Effector memory CD4-positive, alpha-beta T cell (primary cell): ENCODE measurements around the gene SDCCAG8.

Experiments used
- DNase-seq, 3 donors: peaks; one replicate each; pipeline ENCODE4 v3.0.0-alpha.2; 2020
- H3K27ac ChIP-seq: 2 replicates; pipeline ENCODE4 v1.7.0; 2013; ENCODE audit warnings: mild to moderate bottlenecking, low read length, moderate library complexity; ENCODE audit not compliant: insufficient read depth, poor library complexity, severe bottlenecking
- H3K27me3 ChIP-seq: replicated peaks from 2 replicates; pipeline ENCODE4 v1.7.0; 2013; ENCODE audit warnings: mild to moderate bottlenecking, low read length; ENCODE audit not compliant: insufficient read depth, control insufficient read depth, poor library complexity, severe bottlenecking
- H3K36me3 ChIP-seq: 2 replicates; pipeline ENCODE4 v1.7.0; 2013; ENCODE audit warnings: mild to moderate bottlenecking, low read length, moderate library complexity; ENCODE audit not compliant: control insufficient read depth, insufficient read depth
- H3K4me1 ChIP-seq: 2 replicates; pipeline ENCODE4 v1.7.0; 2013; ENCODE audit warnings: low read length, mild to moderate bottlenecking; ENCODE audit not compliant: control insufficient read depth, insufficient read depth, poor library complexity, severe bottlenecking
- H3K4me3 ChIP-seq: 2 replicates; pipeline ENCODE4 v1.7.0; 2013; ENCODE audit warnings: low read length, low read depth, mild to moderate bottlenecking; ENCODE audit not compliant: insufficient read depth, poor library complexity, severe bottlenecking
- H3K9me3 ChIP-seq: 2 replicates; pipeline ENCODE4 v1.7.0; 2013; ENCODE audit warnings: mild to moderate bottlenecking, low read length, moderate library complexity; ENCODE audit not compliant: control insufficient read depth

The SDCCAG8 gene

DNA sequence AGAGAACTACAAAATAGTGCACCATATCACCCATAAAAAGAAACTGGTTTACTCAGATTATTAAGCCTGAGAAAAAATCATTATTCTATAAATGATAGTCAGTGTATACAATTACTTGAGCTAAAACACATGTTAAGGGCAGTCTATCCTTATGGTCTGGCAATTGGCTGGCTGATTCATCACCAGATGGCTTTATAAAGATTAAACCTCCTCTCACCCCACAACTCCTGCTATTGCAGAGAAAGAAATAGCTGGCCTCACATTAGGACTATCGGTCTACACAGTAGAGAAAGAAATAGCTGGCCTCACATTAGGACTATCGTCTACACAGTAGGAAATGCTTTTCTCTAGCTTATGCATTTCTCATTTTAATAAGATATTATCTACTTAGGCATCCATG is 21.9 kb upstream of the SDCCAG8 start:
- Histone ChIP-seq H3K4me3 (no peak overlapping the region), H3K27me3 (no peaks in the 10 kb centered on the region), H3K4me1 (no peaks in the 10 kb centered on the region), H3K9me3 (no peaks in the 10 kb centered on the region), H3K27ac (no peak overlapping the region), H3K36me3 (peaks cover 3% of the 10 kb centered on the region)
- no peak for DNase-seq

DNA sequence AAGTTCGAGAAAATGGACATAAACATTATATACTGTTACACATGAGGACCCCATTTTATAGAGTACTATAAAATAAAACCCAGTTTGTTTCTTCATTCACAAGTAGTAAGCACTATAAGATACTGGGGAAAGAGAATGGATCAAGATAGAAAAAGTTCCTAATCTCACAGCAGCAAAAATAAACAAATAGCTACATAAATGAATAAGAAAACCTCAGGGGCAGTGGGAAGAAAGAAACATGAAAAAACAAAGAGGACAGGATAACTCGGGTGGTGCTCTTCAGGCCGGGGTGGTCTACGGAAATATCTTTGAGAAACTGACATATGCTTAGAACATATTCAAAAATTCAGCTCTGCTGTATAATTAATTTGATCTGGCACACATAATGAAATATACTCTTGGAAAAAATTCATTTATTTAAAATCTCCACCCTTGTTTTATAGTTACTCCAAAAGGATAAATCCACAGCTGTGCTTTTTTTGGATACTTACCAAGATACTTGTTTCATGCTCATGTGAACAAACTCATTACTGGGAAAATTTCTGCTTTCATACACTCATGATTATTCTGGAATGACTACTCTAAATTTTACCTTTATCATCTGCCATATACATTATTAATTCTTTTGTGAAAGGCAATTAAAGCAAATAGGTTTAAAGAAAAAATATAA is 20.7 kb upstream of the SDCCAG8 start:
- H3K9me3 ChIP-seq: no peaks in the 10 kb centered on the region
- DNase-seq: no peak
- no peaks in the 10 kb centered on the region for H3K27me3 ChIP-seq
- H3K4me3 ChIP-seq: no peak overlapping the region
- no peaks in the 10 kb centered on the region for H3K4me1 ChIP-seq
- no peak overlapping the region for H3K27ac ChIP-seq
- H3K36me3 ChIP-seq: peaks cover 3% of the 10 kb centered on the region

DNA sequence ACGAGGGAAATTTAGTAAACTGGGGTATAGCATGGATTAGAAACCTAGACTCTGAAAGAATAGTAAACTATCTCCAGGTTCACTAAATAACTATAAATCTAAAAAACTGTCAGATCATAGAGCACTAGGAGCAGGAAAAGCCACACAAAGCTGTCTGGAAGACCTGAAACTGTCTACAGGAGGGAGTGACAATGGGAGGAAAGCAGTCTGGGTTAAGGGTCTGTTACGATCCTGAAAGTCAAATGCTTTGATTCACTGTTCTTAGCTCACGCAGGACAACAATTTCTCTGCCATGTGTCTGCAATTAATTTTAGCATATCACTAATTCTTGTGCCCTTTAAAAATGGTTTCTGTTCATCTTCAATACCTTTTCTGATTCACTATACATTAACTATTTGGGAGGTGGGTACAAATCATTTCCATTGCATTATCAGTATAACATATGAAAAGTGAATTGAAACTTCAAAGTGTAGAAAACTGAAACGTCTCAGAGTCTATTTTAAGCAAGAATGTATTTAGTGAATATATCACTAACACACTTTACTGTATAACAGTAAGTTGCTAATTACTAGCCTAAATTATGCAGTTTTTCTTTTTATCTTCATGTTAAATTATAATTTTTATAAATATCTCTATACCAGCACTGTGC is 19.1 kb upstream of the SDCCAG8 start:
- Histone ChIP-seq H3K36me3 (peaks cover 3% of the 10 kb centered on the region), H3K9me3 (no peaks in the 10 kb centered on the region), H3K4me1 (no peaks in the 10 kb centered on the region), H3K27ac (no peak overlapping the region), H3K4me3 (no peak overlapping the region), H3K27me3 (no peaks in the 10 kb centered on the region)
- no peak for DNase-seq

DNA sequence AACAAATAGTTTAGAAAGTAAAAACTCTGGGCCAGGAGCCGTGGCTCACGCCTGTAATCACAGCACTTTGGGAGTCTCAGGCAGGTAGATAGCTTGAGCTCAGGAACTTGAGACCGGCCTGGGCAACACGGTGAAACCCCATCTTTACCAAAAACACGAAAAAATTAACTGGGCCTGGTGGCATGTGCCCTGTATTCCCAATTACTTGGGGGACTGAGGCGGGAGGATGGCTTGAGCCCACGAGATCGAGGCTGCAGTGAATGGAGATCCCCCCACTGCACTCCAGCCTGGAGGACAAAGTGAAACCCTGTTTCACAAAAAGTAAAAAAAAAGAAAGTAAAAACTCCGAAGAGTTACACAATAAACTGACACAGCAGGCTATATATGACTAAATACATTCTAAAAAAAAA is 11.4 kb upstream of the SDCCAG8 start:
- DNase-seq: no peak
- Histone ChIP-seq H3K27ac (no peak overlapping the region), H3K9me3 (no peaks in the 10 kb centered on the region), H3K4me3 (no peak overlapping the region), H3K36me3 (no peaks in the 10 kb centered on the region), H3K4me1 (no peaks in the 10 kb centered on the region), H3K27me3 (no peaks in the 10 kb centered on the region)

DNA sequence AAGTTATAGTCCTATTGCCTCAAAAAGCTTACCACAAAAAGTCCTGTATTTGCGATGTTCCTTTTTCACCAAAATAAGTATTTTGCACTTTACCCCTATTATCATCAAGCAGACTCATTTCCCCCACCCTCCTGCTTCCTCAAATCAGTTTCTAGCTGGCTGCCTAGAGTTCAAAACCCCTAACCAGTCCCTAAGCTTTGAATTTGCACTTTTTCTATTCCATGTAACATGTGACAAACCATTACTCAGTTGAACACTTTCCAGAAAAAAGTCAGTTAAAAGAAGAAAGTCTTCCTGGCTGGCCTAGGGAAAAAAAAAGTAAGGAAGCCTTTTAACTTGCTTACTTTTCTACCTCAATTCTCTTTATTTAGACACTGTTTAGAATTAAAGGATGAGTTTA is 8.9 kb upstream of the SDCCAG8 start:
- Histone ChIP-seq H3K36me3 (no peaks in the 10 kb centered on the region), H3K27me3 (no peaks in the 10 kb centered on the region), H3K4me3 (no peak overlapping the region), H3K4me1 (no peaks in the 10 kb centered on the region), H3K9me3 (no peaks in the 10 kb centered on the region), H3K27ac (no peak overlapping the region)
- DNase-seq: no peak

DNA sequence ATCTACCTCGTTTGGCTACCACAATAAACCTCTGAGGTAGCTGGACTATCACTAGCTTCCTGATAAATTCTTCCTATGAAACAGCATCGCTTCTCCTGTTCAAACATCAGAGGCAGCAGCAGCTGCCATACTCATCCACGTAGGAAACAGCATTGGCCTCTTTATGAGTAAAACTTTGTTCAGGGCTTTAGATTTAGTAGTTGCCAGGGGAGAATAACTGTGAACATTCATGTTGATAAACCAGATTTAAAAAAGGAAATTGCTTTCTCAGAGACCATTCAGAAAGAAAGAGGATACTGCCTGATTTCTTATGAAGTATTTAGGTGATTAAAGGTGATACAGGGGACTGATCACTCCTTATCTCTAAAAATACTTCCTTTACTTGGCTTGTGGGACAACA is 7.9 kb upstream of the SDCCAG8 start:
- H3K4me1 ChIP-seq: peaks cover under 1% of the 10 kb centered on the region
- H3K27ac ChIP-seq: no peak overlapping the region
- no peaks in the 10 kb centered on the region for H3K27me3 ChIP-seq
- H3K36me3 ChIP-seq: no peaks in the 10 kb centered on the region
- DNase-seq: no peak
- H3K9me3 ChIP-seq: no peaks in the 10 kb centered on the region
- no peak overlapping the region for H3K4me3 ChIP-seq

DNA sequence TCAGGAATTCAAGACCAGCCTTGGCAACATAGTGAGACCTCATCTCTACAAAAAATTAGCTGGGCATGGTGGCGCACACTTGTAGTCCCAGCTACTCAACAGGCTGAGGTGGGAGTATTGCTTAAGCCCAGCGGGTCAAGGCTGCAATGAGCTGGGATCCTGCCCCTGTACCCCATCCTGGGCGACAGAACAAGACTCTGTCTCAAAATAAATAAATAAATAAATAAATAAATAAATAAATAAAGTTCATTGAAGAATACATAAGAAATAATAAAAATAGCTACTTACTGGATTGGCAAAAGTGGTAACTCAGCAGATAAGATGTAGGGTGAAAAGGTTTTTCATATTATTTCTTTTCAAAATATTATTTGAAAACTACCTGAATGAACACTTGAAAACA is 6.6 kb upstream of the SDCCAG8 start:
- H3K27ac ChIP-seq: no peak overlapping the region
- H3K4me3 ChIP-seq: no peak overlapping the region
- H3K4me1 ChIP-seq: peaks cover 4% of the 10 kb centered on the region
- no peaks in the 10 kb centered on the region for H3K27me3 ChIP-seq
- no peaks in the 10 kb centered on the region for H3K9me3 ChIP-seq
- DNase-seq: no peak
- H3K36me3 ChIP-seq: no peaks in the 10 kb centered on the region

DNA sequence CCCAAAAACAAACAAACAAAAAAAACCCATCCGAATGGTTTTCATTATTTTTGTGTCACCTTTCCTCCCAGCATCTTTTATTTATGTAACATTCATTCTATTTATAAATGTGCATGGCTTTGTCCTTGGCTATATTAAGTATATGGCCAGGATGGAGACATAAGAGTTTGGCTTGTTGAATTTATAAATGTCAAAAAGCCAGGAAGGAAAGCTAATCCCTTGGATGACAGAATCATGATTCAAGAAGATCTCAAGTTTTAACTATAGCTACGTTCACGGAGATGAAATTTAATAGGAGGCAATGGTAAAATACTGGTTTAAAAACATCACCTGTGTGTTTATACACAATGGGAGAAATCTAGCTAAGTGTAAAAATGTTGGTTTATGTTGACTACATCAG is 5.7 kb upstream of the SDCCAG8 start:
- Histone ChIP-seq H3K9me3 (no peaks in the 10 kb centered on the region), H3K27me3 (no peaks in the 10 kb centered on the region), H3K4me1 (peaks cover 4% of the 10 kb centered on the region), H3K4me3 (no peak overlapping the region), H3K36me3 (no peaks in the 10 kb centered on the region), H3K27ac (no peak overlapping the region)
- no peak for DNase-seq

DNA sequence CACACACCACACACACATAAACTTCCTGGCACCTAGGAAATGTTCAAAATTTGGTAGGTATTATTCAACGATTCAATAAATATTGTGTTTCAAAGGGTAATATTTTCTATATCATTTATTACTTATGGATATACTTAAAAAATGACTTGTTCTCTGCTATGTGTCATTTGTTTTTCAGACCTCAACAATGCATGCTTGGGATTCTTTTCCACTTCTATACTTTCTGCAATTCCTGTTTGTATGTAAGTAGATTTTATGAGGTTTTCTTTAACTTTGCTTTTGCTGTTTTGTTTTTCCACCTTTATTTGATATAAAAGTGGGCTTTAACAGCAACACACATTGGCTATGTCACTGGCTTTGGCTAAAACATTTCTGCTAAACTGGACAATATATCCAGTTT is 4.3 kb upstream of the SDCCAG8 start:
- Histone ChIP-seq H3K9me3 (no peaks in the 10 kb centered on the region), H3K27me3 (no peaks in the 10 kb centered on the region), H3K4me1 (peaks cover 10% of the 10 kb centered on the region), H3K27ac (no peak overlapping the region), H3K4me3 (no peak overlapping the region), H3K36me3 (no peaks in the 10 kb centered on the region)
- no peak for DNase-seq

DNA sequence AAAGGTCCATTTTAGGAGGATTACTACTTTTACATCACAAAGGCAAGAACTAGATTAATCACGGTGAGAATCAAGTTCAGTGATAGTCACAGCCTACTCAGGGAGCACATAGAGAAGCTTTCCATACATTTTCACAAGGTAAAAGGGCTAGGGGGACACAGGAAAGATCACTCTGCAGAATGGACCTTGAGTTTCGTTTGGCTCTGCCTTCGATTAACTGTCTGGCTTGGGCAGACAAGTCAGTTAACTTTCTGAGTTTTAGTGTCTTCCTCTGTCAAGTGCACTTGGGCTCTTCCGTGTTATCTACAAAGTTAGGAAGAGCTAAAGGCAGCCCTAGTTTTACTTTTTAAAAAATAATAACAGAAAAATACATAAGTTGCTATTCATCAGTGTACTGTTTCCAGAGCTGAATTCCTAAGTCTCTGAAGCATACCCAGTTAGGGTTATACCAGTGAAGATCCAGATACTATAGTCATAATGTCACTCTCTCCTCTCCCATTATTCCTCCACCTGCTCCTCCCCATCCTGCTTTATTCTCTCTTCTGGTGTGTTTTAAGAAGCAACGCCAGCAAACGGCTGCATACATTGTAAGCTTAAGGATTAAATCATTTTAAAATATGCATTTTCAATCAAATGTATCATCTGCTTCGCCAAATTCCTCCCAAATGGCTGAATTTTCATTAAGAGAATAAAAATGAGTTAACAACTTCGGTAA is 2.5 kb upstream of the SDCCAG8 start:
- Histone ChIP-seq H3K4me3 (no peak overlapping the region), H3K4me1 (peaks cover 11% of the 10 kb centered on the region), H3K9me3 (no peaks in the 10 kb centered on the region), H3K36me3 (no peaks in the 10 kb centered on the region), H3K27me3 (no peaks in the 10 kb centered on the region), H3K27ac (peak overlapping the region; percentile 93)
- DNase-seq: no peak
